ENCODE data around the gene SH3PXD2B.

DNA sequence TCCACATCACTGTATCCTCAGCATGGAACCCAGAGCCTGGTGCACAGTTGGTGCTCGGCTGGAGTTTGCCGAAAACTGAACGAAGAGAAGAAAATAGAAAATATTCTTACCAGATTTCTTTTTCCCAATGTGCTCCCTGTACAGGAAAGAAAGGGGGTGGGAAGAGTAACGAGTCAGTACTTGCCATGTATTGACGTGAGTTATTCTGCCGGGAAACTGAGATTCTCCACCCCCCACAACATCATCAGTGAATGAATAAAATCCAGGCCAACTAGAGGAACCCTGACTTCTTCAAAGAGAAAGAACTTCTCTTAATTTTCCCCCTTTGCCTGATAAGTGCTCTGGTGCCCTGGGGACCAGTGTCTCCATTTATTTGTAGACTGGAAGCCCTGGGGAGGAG, 80.6 kb downstream of the SH3PXD2B start:
- TF ChIP-seq, protein P1, sequence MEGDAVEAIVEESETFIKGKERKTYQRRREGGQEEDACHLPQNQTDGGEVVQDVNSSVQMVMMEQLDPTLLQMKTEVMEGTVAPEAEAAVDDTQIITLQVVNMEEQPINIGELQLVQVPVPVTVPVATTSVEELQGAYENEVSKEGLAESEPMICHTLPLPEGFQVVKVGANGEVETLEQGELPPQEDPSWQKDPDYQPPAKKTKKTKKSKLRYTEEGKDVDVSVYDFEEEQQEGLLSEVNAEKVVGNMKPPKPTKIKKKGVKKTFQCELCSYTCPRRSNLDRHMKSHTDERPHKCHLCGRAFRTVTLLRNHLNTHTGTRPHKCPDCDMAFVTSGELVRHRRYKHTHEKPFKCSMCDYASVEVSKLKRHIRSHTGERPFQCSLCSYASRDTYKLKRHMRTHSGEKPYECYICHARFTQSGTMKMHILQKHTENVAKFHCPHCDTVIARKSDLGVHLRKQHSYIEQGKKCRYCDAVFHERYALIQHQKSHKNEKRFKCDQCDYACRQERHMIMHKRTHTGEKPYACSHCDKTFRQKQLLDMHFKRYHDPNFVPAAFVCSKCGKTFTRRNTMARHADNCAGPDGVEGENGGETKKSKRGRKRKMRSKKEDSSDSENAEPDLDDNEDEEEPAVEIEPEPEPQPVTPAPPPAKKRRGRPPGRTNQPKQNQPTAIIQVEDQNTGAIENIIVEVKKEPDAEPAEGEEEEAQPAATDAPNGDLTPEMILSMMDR (IDR thresholded peaks at IDR 0.05): no peak
- TF ChIP-seq CBFB (CRISPR knock-in tag; IDR thresholded peaks at IDR 0.05; ENCODE audit: low read depth) (no peak), GABPB1 (CRISPR knock-in tag; IDR thresholded peaks at IDR 0.05) (no peak), FOXK1 (CRISPR knock-in tag; IDR thresholded peaks at IDR 0.05) (no peak), ZNF423 (CRISPR knock-in tag; IDR thresholded peaks at IDR 0.05) (no peak), GTF2I (CRISPR knock-in tag; conservative IDR thresholded peaks at IDR 0.05) (no peak), ATF1 (CRISPR knock-in tag; IDR thresholded peaks at IDR 0.05) (no peak), JUN (CRISPR knock-in tag; IDR thresholded peaks at IDR 0.05) (no peak)
- TF ChIP-seq, protein P2, sequence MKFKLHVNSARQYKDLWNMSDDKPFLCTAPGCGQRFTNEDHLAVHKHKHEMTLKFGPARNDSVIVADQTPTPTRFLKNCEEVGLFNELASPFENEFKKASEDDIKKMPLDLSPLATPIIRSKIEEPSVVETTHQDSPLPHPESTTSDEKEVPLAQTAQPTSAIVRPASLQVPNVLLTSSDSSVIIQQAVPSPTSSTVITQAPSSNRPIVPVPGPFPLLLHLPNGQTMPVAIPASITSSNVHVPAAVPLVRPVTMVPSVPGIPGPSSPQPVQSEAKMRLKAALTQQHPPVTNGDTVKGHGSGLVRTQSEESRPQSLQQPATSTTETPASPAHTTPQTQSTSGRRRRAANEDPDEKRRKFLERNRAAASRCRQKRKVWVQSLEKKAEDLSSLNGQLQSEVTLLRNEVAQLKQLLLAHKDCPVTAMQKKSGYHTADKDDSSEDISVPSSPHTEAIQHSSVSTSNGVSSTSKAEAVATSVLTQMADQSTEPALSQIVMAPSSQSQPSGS (CRISPR knock-in tag; IDR thresholded peaks at IDR 0.05; ENCODE audit: borderline replicate concordance, low read depth): no peak
- TF ChIP-seq, protein P3, sequence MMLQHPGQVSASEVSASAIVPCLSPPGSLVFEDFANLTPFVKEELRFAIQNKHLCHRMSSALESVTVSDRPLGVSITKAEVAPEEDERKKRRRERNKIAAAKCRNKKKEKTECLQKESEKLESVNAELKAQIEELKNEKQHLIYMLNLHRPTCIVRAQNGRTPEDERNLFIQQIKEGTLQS (CRISPR knock-in tag; conservative IDR thresholded peaks at IDR 0.05): no peak
- TF ChIP-seq, protein P4, sequence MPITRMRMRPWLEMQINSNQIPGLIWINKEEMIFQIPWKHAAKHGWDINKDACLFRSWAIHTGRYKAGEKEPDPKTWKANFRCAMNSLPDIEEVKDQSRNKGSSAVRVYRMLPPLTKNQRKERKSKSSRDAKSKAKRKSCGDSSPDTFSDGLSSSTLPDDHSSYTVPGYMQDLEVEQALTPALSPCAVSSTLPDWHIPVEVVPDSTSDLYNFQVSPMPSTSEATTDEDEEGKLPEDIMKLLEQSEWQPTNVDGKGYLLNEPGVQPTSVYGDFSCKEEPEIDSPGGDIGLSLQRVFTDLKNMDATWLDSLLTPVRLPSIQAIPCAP (CRISPR knock-in tag; IDR thresholded peaks at IDR 0.05): no peak
- TF ChIP-seq, protein P5, sequence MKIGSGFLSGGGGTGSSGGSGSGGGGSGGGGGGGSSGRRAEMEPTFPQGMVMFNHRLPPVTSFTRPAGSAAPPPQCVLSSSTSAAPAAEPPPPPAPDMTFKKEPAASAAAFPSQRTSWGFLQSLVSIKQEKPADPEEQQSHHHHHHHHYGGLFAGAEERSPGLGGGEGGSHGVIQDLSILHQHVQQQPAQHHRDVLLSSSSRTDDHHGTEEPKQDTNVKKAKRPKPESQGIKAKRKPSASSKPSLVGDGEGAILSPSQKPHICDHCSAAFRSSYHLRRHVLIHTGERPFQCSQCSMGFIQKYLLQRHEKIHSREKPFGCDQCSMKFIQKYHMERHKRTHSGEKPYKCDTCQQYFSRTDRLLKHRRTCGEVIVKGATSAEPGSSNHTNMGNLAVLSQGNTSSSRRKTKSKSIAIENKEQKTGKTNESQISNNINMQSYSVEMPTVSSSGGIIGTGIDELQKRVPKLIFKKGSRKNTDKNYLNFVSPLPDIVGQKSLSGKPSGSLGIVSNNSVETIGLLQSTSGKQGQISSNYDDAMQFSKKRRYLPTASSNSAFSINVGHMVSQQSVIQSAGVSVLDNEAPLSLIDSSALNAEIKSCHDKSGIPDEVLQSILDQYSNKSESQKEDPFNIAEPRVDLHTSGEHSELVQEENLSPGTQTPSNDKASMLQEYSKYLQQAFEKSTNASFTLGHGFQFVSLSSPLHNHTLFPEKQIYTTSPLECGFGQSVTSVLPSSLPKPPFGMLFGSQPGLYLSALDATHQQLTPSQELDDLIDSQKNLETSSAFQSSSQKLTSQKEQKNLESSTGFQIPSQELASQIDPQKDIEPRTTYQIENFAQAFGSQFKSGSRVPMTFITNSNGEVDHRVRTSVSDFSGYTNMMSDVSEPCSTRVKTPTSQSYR (CRISPR knock-in tag; IDR thresholded peaks at IDR 0.05): no peak
- TF ChIP-seq, protein P6, sequence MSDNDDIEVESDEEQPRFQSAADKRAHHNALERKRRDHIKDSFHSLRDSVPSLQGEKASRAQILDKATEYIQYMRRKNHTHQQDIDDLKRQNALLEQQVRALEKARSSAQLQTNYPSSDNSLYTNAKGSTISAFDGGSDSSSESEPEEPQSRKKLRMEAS (CRISPR knock-in tag; IDR thresholded peaks at IDR 0.05): no peak
- TF ChIP-seq, protein P7, sequence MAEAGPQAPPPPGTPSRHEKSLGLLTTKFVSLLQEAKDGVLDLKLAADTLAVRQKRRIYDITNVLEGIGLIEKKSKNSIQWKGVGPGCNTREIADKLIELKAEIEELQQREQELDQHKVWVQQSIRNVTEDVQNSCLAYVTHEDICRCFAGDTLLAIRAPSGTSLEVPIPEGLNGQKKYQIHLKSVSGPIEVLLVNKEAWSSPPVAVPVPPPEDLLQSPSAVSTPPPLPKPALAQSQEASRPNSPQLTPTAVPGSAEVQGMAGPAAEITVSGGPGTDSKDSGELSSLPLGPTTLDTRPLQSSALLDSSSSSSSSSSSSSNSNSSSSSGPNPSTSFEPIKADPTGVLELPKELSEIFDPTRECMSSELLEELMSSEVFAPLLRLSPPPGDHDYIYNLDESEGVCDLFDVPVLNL (CRISPR knock-in tag; IDR thresholded peaks at IDR 0.05; ENCODE audit: borderline replicate concordance, low read depth): no peak
